Fibroblast of skin of left quadriceps (primary cell): ENCODE results near the gene C13orf46.
"Not testable (repeated sequence)": the region's sequence is repeated elsewhere in the genome, so short reads cannot be mapped to it uniquely, and the experiment has no call there.

Source experiments
- DNase-seq, 2 experiments: peaks; one replicate each; pipeline ENCODE4 v3.0.0-alpha.2; 2013; ENCODE audit warnings: low read depth in 2 of 2

The C13orf46 gene

DNA sequence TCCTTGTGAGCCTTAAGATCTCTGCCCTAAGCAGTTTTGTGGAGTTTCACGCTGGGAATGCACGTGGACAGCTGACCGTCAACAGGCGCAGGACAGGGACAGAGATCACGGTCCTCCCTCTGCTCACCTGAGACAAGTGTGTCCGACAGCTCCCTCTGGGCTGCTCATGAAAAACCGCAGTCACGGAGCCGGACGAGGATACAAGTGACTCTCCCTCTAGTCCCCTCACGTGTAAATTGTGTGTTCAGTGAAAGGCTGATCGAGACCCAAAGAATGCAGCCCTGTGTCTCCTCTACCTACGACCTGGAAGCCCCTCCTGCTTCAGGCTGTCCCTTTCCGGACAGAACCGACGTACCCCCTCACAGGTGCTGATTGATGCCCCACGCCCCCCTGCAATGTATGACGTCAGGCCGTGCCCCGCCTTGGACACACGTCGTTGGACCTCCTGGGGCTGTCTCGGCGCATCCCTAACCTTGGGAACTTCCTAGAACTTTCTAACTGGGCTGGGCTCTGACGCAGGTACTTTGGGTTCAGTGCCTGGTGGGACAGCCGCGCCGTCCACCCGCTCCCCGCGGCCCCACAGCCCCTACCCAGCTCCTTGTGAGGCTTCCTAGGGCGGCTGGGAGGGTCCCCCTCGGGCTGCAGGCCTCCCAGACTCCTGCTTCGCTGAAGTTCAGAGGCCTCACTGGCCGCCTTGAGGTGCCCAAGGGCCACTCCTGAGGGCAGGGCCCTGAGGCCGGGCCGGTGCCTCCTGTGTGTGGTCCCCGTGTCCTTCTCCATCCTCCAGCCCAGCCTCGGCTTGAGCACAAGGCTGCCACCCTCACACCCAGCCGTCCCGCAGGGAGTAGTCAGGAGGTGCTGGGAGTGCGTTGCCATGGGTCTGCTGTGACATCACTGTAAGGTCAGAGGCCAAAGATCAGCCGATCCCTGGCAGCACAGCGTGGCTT lies at the start of gene C13orf46:
C13orf46 (minus strand) TSS at position 859 of the 947 bp plus-strand sequence; CDS start at position 780, 79 bp downstream.
- no peak for DNase-seq

DNA sequence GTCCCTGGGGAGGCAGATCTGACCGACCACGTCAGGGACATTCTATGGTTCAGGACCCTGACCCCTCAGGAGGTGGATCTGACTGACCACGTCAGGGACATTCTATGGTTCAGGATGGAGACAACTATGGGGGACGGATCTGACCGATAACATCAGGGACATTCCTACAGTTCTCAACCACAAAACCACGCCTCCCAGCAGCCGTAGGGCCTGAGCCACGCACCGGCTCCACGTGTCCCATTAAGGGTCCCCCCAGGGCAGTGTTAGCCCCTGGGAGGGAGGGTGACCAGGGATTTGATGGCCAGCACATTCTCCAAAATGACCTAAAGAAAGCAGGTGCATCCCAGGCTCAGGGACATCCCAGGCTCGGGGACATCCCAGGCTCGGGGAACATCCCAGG lies 49.0 kb upstream of the C13orf46 start:
- no peak for DNase-seq

DNA sequence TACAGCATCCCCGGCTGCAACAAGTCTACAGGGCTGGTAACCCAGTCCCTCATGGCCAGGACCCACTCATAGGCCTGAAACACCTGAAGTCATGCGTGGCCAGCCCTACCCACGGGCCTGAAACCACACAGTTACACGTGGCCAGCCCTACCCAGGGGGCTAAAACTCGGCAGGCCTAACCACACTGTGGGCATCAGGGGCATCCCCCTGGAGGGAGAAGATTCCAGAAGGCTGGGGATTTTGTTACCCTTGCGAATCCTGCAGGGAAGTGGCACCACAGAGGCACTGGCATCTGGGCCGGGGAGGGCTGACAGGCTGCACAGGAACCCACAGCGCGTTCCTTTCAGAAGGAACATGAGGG lies 48.4 kb upstream of the C13orf46 start:
- DNase-seq = no peak

DNA sequence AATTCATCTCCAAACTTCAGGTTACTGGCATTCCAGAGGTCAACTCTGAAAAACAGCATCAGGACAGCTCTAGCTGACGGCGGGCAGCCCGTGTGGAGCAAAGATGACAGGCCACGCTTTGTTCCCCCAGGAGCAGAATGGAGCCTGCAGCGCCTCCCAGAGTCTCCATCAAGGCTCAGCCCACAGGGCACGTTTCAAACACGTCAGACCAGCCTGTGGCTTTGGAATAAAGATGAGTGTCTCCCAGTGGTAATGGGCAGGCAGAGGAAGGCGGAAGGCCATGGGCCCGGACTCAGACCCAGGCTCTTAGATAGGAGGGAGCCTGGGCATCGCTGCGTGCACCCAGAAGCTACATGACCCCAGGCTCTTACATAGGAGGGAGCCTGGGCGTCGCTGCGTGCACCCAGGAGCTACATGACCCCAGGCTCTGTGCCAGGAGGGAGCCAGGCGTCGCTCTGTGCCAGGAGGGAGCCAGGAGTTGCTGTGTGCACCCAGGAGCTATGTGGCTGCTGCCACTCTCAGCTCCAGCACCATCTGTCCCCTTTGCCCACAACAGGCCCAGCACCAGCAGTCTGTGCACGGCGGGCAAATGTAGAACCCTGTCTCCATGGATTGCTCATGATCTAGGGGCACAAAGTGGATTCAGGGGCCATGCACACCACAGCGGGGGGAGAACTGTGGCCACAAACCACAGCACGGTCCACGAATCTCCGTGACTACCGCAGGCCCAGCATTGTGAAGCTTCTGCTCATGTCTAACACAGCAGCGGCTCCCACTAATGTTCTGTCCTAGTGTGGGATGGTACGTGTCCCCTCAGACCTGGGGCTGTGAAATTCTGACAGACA lies 47.8 kb upstream of the C13orf46 start:
- no peak for DNase-seq

DNA sequence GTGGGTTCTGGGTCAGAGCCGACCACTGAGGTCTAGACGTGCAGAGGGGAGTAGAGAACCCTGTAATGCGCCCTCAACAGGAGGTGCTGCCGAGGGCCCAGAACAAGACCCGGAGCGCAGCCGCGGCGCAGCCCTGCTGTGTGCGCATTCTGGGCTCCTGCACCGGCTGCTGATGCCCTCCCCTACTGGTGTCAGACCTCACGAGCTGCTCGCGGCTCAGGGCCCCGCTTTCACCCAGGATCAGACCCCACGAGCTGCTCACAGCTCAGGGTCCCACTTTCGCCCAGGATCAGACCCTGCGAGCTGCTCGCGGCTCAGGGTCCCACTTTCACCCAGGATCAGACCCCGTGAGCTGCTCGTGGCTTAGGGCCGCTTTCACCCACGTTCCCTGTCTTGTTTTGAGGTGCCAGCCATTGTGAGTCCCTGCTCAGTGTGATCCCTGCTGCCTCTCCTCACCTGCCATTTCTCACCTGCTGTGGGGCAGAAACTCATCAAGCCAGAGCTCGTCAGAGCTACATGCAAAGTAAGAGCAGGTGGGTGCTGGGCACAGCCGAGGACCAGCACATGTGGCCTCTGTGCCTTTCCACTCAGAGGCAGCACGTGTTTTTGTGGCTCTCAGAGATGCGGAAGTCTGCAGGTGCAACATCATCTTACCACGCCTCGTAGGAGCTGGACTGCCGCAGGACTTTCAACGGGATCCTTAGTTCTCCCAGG lies 47.0 kb upstream of the C13orf46 start:
- no peak for DNase-seq

DNA sequence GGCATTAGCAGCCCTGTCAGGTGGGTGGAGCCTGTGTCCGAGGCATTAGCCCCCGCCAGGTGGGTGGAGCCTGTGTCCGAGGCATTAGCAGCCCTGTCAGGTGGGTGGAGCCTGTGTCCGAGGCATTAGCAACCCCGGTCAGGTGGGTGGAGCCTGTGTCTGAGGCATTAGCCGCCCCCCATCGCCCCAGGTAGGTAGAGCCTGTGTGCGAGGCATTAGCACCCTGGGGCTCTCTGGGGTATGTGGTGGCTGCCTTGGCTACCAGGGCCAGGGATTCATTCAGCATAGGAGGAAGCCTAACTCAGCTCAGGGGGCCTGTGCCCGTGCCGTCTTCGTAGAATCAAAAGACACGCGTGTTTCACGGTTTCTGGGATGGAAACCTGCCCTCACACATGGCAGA lies 46.3 kb upstream of the C13orf46 start:
- DNase-seq = not testable (repeated sequence)

DNA sequence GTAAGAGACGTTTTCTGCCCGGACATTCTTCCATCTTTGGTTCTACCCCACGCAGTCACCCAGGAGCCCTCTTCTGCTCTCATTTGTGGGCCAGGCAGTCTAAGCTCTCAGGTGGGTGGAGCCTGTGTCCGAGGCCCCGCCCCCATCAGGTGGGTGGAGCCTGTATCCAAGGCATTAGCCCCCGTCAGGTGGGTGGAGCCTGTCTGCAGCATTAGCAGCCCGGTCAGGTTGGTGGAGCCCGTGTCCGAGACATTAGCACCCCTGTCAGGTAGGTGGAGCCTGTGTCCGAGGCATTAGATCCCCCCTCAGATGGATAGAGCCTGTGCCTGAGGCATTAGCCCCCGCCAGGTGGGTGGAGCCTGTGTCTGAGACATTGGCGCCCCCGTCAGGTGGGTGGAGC lies 45.5 kb upstream of the C13orf46 start:
- no peak for DNase-seq

DNA sequence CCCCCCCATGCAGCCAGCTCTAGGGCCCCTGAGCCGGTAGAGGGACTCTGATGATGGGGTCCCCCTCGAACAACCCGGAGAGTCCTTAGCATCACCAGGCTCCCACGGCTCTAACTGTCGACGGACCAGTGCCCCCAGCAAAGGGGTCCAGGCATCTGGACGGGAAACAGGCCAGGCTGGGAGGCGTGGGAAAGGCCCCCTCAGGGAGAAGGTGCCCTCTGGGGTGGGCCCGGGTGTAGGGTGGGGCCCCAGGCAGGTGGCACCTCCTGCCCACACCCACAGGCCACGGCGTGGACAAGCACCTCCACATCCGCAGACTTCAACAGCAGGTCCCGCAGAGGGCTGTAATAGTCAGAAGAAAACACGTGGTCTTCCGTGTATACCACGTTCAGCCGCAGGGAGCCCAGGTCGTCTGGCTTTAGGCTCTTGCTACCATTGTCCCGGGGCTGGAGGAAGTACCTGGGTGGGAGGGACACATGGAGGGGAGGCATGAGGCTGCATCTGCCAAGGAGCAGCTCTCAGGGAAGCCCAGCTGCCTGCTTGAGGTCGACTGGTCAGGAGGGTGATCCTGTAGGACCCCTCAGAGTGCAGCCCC lies 44.7 kb upstream of the C13orf46 start:
- no peak for DNase-seq

DNA sequence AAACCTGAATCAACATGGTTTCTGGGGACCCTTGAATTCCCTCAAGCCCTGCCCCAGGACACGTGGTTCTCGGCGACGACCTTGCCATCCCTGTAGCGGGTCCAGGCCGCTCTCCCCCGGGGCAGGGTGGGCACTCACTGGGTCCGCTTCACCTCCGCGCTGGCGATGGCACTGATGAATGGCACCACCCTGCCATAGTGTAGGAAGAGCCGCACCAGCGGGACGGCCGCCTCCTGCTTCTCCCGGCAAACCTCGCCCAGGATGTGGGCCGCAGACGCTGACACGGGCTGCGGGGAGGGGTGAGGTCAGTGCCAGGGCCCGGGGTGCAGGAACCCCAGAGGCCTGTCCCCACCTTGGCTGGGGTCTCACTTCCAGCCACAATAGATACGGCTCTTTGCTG lies 44.1 kb upstream of the C13orf46 start:
- no peak for DNase-seq

DNA sequence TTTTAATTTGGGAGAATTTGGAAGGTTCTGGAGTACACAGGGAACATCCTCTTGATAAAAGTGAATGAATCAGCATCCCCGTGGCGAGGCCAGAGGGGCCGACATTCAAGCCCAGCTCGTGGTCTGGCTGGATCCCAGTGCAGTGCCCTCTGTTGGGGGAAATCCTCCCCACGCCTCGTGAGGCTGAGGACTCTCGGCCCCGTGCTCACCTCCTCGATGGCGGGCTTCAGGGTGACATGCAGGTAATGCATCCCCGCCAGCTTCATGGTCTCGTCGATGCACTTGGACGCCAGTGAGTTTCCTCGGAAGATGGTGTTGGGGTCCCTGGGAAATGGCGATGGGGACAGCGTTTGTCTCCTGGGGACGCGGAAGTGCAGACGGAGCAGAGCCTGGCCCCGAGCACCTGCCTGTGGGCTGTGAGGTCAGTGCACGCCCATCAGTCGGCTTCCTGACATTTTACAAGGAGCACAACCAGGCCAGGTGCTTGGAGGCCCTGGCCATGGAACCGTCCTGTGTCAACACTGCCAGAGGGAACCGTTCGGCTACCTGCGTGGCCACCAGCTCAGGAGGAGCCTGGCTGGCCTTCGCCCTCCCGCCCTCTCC lies 43.3 kb upstream of the C13orf46 start:
- DNase-seq = no peak

DNA sequence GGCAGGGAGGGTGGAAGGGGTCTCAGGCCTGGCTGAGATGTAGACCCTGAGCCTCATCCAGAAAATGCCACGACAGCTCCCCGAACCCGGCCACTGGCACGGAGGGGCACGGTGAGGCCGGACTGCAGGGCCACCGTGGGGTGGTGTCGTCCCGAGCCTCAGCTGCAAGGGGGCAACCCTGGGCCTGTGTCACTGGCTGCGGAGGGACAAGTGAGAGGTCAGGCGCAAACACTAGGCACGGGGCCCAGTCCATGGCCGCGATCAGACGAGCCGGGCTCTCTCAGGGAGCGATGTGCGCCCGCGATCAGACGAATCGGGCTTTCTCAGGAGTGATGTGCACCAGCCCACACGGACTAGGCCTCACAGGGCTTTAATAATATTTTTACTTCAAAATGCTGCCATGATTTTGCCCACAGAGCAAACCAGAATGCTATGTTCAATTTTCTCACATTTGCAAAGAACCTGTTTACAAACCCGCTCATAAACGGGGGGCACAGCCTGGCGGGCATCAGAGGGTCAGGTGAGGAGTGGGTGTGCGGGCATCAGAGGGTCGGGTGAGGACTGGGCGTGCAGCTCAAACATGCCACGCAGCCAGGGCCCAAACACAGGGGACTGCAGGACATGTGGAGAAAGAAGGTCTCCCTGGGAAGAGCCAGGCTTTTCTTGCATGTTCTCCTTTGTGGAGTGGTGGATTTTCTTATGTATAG lies 42.6 kb upstream of the C13orf46 start:
- no peak for DNase-seq

DNA sequence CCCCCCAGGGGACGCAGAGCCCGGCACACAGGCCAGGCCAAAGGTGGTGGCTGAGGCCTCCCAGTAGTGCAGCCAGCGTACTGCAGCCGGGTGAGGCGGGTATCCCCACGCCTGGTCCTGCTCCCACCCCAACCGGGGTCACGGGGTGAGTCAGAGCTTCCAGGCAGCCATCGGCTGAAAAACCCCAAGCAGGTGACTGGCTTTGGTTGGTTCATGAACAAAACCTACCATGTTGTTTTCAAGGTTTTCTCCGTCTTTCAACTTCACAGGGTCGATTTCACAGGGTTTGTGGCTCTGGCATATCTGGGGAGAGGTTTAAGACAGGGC lies 42.1 kb upstream of the C13orf46 start:
- DNase-seq = no peak

DNA sequence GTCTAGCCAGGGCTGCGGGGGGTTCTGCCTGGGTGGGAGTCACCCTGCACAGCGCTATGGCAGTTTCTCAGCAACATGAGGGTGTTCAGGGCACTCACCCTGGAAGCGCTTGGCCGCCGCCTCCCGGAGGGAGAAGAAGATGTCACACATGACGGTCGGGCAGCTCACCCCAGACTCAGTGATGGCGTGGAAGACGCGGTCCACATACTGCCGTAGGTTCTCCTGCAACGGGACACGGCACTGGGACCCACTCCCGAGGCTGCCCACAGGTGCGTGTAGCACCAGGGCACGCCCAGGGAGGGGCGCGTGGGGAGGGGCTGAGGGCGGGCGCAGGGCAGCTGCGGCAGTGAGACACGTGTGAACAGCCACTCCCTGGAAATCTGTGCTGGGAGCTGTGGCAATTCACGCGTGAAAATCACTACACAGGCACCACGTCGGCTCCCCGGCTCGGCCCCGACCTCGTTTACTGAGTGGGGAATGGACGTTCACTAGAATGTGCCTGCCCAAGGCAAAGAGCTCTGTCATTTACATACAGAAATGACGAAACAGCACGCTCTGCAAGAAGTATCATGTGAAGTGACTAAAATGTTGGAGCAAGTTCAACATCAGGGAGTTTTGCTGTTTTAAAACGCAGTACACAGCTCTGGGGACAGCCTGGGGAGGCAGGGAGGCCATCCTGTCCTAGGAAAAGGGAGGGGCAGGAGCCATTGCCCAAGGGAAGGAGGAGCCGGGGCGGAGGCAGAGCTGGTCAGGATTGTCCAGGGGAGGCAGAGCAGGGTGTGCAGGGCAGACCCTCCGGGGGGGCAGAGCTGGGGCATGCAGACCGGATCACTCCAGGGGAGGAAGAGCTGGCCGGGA lies 41.5 kb upstream of the C13orf46 start:
- DNase-seq = no peak

DNA sequence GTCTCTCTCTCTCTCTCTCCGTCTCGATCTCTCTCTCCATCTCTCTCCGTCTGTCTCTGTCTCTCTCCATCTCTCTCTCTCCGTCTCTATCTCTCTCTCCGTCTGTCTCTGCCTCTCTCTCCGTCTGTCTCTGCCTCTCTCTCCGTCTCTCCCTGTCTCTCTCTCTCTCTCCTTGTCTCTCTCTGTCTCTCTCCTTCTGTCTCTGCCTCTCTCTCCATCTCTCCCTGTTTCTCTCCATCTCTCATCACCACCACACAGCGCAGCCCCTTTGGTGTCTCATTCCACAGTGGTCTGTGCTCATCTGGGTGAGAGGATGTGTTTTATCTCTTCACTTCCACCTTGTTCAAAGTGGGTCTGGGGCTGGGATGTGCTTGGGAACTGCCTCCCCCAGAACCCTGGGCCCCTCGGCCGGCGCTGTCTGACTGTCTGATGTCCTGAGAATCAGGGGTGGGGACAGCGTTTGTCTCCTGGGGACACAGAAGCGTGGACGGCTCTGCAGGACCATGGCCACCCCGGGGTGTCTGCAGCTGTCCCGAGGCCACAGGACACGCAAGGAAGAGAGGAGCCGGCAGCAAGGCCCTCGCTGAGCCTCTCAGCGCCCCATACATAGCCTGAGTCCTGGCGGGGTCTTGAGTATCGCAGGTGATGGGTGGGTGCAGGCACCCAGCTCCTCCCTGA lies 40.2 kb upstream of the C13orf46 start:
- no peak for DNase-seq

DNA sequence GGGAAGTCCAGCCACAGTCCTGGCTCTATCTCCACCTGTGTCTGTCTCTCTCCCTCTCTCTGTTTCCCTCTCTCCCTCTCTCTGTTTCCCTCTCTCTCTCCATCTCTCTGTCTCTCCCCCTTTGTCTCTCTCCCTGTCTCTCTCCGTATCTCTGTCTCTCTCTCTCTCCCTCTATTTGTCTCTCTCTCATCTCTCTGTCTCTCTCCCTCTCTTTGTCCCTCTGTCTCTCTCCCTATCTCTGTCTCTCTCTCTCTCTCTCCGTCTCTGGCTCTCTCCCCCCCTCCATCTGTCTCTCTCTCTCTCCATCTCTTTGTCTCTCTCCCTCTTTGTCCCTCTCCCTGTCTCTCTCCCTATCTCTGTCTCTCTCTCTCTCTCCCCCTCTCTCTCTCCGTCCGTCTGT lies 39.5 kb upstream of the C13orf46 start:
- DNase-seq = no peak

DNA sequence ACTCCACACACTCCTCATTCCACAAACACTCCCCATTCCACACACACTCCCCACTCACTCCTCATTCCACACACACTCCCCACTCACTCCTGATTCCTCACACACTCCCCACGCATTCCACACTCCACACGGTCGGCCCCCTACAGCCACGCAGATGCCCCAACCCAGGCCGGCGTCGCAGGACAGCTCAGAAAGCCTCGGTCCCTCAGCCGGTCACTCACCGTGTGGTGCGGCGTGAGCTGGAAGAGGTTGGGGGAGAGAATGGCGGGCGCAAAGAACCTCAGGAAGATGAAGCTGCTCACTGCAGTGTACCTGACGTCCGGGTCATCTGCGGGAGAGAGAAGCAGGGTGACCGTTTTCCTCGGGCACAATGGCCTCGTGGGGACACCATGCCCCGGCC lies 39.0 kb upstream of the C13orf46 start:
- no peak for DNase-seq

DNA sequence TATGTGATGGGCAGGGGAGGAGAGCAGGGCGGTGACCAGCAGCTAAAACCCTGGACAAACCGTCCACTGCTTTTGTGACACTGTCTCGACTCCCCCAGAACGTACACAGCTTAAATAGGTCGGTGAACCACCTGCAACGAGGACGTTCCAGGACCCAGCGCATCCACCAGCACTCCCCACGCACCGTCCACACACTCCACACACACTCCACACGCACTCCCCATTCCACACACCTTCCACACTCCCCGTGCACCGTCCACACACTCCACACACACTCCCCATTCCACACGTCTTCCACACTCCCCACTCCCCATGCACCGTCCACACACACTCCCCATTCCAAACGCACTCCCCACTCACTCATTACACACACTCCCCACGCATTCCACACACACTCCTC lies 38.3 kb upstream of the C13orf46 start:
- DNase-seq = no peak

DNA sequence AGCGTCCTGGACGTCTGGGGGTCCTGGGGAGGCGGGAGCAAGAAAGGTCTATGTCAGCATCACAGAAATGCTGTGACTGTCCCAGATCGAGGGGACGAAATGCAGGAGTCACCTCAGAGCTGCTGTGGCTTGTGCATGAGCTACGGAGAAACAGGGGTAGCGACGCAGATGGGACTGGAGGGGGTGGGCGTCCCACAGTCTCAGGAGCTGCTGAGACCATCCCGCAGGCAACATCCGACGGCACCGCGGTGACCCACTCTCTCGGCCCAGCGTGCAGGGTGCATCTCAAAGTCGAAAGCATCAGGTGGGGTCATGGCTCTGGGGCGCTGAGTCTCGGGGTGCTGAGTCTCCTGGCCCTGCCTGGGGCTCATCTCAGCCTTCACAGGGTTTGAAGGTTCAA lies 37.4 kb upstream of the C13orf46 start:
- no peak for DNase-seq

DNA sequence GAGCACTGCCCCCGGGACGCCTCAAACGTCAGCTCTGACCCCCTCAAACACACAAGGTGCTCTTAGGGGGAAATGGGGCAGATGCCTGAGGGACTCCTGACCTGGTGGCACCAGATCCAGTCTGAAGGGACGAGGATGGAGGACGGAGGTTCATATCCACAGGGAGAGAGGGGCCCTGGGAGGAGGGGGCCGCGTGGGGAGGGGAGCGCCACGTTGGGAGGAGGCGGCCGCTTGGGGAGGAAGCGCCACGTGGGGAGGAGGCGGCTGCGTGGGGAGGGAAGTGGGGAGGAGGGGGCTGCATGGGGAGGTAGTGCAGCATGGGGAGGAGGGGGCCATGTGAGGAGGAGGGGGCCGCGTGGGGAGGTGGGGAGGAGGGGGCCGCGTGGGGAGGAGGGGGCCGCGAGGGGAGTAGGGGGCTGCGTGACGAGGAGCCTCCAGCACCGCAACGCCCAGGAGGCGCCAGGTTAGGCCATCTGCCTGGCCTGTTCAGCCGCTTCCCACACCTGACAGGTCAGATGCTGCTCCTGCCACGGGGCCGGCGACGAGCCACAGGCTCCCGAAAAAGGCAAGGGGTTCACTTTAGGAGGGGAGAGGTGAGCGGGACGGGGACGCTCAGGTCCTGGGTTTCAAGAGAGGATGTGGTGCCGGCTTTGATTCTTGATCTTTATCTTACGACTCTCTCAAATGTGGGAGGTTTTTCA lies 36.7 kb upstream of the C13orf46 start:
- DNase-seq = no peak
